ENCODE data around the gene SPATS2. TPM values are rescaled to one million over a fixed set of nuclear protein-coding genes. Genes with fewer than 3 reads are reported as not detected.

Gene SPATS2
- total and polyA plus RNA-seq, 2 donors (not counting 1 experiment from before 2014, with no cell fraction given) = 22.1 to 43.6 TPM

DNA sequence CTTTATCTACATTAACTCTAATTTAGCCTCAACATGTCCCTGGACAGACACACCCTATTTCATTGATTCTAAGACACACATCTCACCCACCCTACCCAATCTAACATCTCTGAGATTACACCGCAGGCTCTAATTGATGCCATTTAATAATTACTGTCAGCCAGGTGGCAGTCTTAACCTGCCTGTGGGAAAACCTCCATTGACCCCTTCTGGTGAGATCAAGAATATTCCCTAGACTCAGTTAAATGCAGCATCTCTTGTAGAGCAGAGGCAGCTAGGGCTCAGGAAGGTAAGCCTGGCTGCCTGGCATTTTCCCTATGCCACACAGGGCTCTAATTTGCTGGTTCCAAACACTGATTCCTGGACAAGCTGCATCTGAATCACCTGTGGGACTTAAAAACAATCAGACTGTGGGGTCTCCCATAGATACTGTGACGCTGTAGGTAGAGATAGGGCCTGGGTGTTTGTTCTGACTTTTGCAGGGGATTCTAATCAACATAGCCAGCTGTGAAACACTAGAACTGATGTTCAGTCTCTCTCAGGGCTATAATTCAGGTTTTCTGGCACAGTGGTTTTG is 186.3 kb downstream of the SPATS2 start:
- Histone ChIP-seq H3K9ac (ENCODE audit: insufficient read depth, low read length) (no peak overlapping the region), H4K20me1 (ENCODE audit: control insufficient read depth, extremely low read depth, insufficient read depth, low read length) (no peaks in the 10 kb centered on the region), H3K4me1 (ENCODE audit: control insufficient read depth, extremely low read depth, insufficient read depth, low read length) (no peaks in the 10 kb centered on the region), H3K36me3 (ENCODE audit: control insufficient read depth, insufficient read depth, low read length) (peaks cover 3% of the 10 kb centered on the region), H3K79me2 (ENCODE audit: control insufficient read depth, insufficient read depth, low read length) (no peaks in the 10 kb centered on the region), H3K4me2 (ENCODE audit: extremely low read depth, insufficient read depth, low read length) (no peak overlapping the region), H3K27me3 (ENCODE audit: control insufficient read depth, insufficient read depth, low read length) (peaks cover 14% of the 10 kb centered on the region), H3K9me3 (ENCODE audit: control insufficient read depth, insufficient read depth, low read depth, low read length) (no peaks in the 10 kb centered on the region), H3K4me3 (replicated peaks in 1 of 4; ENCODE audit: control extremely low read depth in 1 of 4, insufficient read depth in 1 of 4, low read depth in 3 of 4, low read length in 4 of 4) (no peak overlapping the region), H3K27ac (ENCODE audit: insufficient read depth, low read length) (no peak overlapping the region), H2AFZ (ENCODE audit: low read length) (no peak overlapping the region)
- no peak for DNase-seq (ENCODE audit: low read depth in 2 of 2)
- TF ChIP-seq, protein P1, sequence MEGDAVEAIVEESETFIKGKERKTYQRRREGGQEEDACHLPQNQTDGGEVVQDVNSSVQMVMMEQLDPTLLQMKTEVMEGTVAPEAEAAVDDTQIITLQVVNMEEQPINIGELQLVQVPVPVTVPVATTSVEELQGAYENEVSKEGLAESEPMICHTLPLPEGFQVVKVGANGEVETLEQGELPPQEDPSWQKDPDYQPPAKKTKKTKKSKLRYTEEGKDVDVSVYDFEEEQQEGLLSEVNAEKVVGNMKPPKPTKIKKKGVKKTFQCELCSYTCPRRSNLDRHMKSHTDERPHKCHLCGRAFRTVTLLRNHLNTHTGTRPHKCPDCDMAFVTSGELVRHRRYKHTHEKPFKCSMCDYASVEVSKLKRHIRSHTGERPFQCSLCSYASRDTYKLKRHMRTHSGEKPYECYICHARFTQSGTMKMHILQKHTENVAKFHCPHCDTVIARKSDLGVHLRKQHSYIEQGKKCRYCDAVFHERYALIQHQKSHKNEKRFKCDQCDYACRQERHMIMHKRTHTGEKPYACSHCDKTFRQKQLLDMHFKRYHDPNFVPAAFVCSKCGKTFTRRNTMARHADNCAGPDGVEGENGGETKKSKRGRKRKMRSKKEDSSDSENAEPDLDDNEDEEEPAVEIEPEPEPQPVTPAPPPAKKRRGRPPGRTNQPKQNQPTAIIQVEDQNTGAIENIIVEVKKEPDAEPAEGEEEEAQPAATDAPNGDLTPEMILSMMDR (conservative IDR thresholded peaks at IDR 0.05 in 1 of 2, IDR thresholded peaks at IDR 0.05 in 1 of 2; ENCODE audit: low read depth in 1 of 2, low read length in 2 of 2) = peak in 1 of 2 donors; percentile 37
- no peak for TF ChIP-seq EZH2 (IDR thresholded peaks at IDR 0.05; ENCODE audit: low read length, missing control alignments)

- TF ChIP-seq, protein P1 (conservative IDR thresholded peaks at IDR 0.05 in 1 of 2, IDR thresholded peaks at IDR 0.05 in 1 of 2; ENCODE audit: low read depth in 1 of 2, low read length in 2 of 2) = no peak
- no peak for TF ChIP-seq EZH2 (IDR thresholded peaks at IDR 0.05; ENCODE audit: low read length, missing control alignments)
- Histone ChIP-seq H4K20me1 (ENCODE audit: control insufficient read depth, extremely low read depth, insufficient read depth, low read length) (no peaks in the 10 kb centered on the region), H3K9ac (ENCODE audit: insufficient read depth, low read length) (no peak overlapping the region), H3K79me2 (ENCODE audit: control insufficient read depth, insufficient read depth, low read length) (no peaks in the 10 kb centered on the region), H3K27me3 (ENCODE audit: control insufficient read depth, insufficient read depth, low read length) (peaks cover 11% of the 10 kb centered on the region), H3K9me3 (ENCODE audit: control insufficient read depth, insufficient read depth, low read depth, low read length) (no peaks in the 10 kb centered on the region), H2AFZ (ENCODE audit: low read length) (no peak overlapping the region), H3K4me2 (ENCODE audit: extremely low read depth, insufficient read depth, low read length) (no peak overlapping the region), H3K4me3 (replicated peaks in 1 of 4; ENCODE audit: control extremely low read depth in 1 of 4, insufficient read depth in 1 of 4, low read depth in 3 of 4, low read length in 4 of 4) (no peak overlapping the region), H3K4me1 (ENCODE audit: control insufficient read depth, extremely low read depth, insufficient read depth, low read length) (no peaks in the 10 kb centered on the region), H3K27ac (ENCODE audit: insufficient read depth, low read length) (no peak overlapping the region), H3K36me3 (ENCODE audit: control insufficient read depth, insufficient read depth, low read length) (peaks cover 9% of the 10 kb centered on the region)
- DNase-seq (ENCODE audit: low read depth in 2 of 2) = no peak
Measured at GRCh38 chr12:49554266-49554665, 187.0 kb downstream of the SPATS2 start.

- Histone ChIP-seq H3K27ac (ENCODE audit: insufficient read depth, low read length) (no peak overlapping the region), H3K36me3 (ENCODE audit: control insufficient read depth, insufficient read depth, low read length) (peaks cover 15% of the 10 kb centered on the region), H3K9me3 (ENCODE audit: control insufficient read depth, insufficient read depth, low read depth, low read length) (no peaks in the 10 kb centered on the region), H3K4me1 (ENCODE audit: control insufficient read depth, extremely low read depth, insufficient read depth, low read length) (no peaks in the 10 kb centered on the region), H3K79me2 (ENCODE audit: control insufficient read depth, insufficient read depth, low read length) (no peaks in the 10 kb centered on the region), H3K4me3 (replicated peaks in 1 of 4; ENCODE audit: control extremely low read depth in 1 of 4, insufficient read depth in 1 of 4, low read depth in 3 of 4, low read length in 4 of 4) (no peak overlapping the region), H2AFZ (ENCODE audit: low read length) (no peak overlapping the region), H4K20me1 (ENCODE audit: control insufficient read depth, extremely low read depth, insufficient read depth, low read length) (no peaks in the 10 kb centered on the region), H3K9ac (ENCODE audit: insufficient read depth, low read length) (no peak overlapping the region), H3K4me2 (ENCODE audit: extremely low read depth, insufficient read depth, low read length) (no peak overlapping the region), H3K27me3 (ENCODE audit: control insufficient read depth, insufficient read depth, low read length) (peaks cover 11% of the 10 kb centered on the region)
- DNase-seq (ENCODE audit: low read depth in 2 of 2) = no peak
- no peak for TF ChIP-seq EZH2 (IDR thresholded peaks at IDR 0.05; ENCODE audit: low read length, missing control alignments)
- TF ChIP-seq, protein P1 (conservative IDR thresholded peaks at IDR 0.05 in 1 of 2, IDR thresholded peaks at IDR 0.05 in 1 of 2; ENCODE audit: low read depth in 1 of 2, low read length in 2 of 2) = no peak
Measured at GRCh38 chr12:49555631-49556390, 188.5 kb downstream of the SPATS2 start.
